ENCODE results near the gene TMA7B.
"Not testable (repeated sequence)": the region's sequence is repeated elsewhere in the genome, so short reads cannot be mapped to it uniquely, and the experiment has no call there.

The TMA7B gene

GRCh38 chr22:39983346-39983745, 23.1 kb downstream of the TMA7B start:
- no peak for DNase-seq (ENCODE audit: low spot score)

- DNase-seq (ENCODE audit: low spot score): no peak
These were observed 23.8 kb downstream of the TMA7B start for GRCh38 chr22:39984006-39984405.

- DNase-seq (ENCODE audit: low spot score): no peak
These were observed 24.5 kb downstream of the TMA7B start for GRCh38 chr22:39984746-39985145.

- no peak for DNase-seq (ENCODE audit: low spot score)
These were observed 25.3 kb downstream of the TMA7B start for GRCh38 chr22:39985383-39986035.

DNA sequence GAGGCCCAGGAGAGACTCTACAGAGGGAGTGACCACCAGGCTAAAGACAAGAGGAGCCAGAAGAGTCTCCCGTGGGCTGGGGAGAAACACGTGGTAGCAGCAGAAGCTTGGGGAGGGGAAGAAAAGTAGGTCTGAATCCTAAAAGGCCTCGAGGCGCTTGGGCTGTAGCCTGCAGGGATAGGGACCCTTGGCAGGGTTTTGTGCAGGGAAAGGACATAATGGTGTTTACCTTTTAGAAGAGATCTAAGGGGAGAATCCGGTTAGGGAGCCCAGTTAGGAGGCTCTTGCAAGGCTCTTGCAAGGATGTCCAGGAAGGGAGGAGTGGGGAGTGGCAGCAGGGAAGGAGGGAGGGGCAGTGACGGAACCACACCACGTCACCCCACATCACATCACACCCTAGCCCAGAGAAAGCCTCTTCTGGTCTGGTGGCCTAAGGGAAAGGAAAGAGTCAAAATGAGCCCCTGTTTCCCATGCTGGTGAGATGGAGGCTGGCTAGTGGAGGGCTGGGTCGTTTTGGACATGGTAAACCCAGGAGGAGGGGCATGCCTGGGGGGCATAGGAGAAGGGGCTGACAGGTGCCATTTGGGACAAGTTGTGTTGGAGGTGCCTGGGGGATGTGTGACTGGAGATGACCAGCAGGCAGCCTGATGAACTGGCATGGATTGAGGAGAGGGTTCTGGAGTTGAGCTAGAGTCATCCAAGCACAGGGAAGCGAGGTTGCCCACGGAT, 28.4 kb downstream of the TMA7B start:
- no peak for DNase-seq (ENCODE audit: low spot score)

DNA sequence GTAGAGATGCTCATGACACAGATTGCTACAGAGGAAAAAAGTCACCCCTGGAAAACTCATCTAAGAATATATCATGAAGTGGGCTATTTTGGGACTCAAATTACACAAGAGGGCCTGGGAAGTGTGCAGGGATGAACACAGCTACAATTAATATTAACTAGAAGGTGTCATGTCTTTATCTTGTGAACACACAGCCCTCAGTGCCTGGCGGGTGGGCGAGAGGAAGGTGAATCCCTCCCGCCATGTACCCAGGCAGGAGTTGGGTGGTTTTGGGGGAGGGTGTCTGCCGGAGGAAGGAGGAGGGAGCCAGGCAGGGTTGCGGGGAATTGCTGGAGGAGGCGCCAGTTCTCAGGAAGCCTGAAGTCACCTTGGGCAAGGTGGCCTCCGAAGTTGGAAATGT, 29.4 kb downstream of the TMA7B start:
- DNase-seq (ENCODE audit: low spot score): no peak

- DNase-seq (ENCODE audit: low spot score): no peak
These were observed 30.5 kb downstream of the TMA7B start for GRCh38 chr22:39990686-39991085.

DNA sequence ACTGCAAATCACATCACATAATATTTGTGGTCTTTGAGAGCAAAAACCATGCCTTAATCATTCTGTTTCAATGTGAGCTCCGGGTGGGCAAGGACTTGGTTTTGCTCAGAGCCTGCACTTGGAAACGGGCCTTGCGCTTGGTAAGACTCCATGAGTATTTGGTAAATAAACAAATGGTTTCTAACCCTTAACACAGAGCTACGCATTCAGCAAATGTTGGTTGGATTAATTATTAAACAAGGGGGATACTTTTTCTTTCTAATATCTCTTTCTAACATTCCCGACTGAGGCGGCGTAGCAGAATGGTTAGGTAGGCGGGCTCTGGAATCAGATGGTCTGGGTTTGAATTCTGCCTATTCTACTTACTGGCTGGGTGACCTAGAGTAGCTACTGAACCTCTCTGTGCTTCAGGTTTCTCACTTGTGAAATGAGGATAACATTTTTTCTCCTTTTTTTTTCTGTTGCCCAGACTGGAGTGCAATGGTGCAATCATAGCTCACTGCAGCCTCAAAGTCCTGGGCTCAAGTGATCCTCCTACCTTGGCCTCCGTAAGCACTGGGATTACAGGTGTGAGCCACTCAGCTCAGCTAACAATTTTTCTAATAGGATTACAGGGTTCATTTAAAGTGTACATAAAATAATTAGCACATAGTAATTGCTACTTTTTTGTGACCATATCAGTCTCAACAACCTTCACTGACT, 31.1 kb downstream of the TMA7B start:
- no peak for DNase-seq (ENCODE audit: low spot score)

DNA sequence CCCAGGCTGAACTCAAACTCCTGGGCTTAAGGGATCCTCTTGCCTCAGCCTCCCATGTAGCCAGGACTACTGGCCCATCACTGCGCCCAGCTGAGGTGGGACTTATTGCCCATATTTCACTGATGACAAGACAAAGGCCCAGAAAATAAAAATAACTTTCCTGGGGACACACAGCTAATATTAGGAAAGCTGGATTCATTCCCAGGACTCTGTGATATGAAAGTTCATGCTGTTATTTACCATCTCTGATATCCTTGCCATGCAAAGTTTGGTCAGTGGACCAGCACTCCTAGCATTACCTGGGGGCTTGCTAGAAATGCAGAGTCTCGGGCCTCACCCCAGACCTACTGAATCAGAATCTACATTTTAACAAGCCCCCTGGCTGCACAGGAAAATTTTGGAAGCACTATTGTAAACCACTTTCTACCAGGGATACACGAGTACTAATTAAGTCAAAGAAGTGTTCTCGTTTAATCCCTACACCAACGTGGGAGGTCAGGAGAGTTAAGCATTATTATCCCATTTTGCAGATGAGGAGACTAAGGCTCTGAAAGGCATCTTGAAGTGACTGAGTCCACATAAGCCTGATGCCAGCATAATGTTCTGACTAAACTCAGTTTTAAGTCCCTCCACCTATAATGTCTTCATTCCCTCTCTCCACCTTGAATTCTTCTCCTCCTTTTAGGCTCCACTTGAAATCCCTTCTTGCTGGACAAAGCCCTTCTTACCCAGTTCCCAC, 32.1 kb downstream of the TMA7B start:
- no peak for DNase-seq (ENCODE audit: low spot score)

GRCh38 chr22:39992894-39993293, 32.7 kb downstream of the TMA7B start:
- DNase-seq (ENCODE audit: low spot score): not testable (repeated sequence)

- DNase-seq (ENCODE audit: low spot score): no peak
These were observed 33.9 kb downstream of the TMA7B start for GRCh38 chr22:39994041-39994565.

- no peak for DNase-seq (ENCODE audit: low spot score)
These were observed 34.6 kb downstream of the TMA7B start, which contains the start of gene FAM83F for GRCh38 chr22:39994566-39995392. Gene FAM83F (plus strand): TSS chr22:39994954. CDS start chr22:39995043, 89 bp downstream.

- no peak for DNase-seq (ENCODE audit: low spot score)
These were observed 35.4 kb downstream of the TMA7B start for GRCh38 chr22:39995393-39996252.

GRCh38 chr22:39996732-39997131, 36.5 kb downstream of the TMA7B start:
- no peak for DNase-seq (ENCODE audit: low spot score)

DNA sequence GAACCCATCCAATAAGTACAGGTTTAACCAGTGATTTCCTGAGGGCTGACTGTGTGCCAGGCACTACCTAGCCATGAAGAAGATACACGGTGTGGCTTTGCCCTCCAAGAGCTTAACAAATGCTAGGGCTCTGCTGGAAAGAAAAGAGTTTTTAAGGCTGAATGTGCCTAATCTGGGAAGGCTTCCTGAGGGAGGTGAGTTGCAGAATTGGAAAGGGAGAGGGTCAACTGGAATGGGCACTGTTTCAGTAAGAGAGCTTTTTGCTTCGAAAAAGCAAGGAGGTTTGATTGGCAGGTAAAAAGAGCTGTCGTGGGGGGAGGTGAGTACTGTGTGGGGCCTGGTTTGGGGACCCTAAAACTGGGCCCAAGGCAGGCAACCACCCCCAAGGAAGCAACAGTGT, 37.2 kb downstream of the TMA7B start:
- no peak for DNase-seq (ENCODE audit: low spot score)

DNA sequence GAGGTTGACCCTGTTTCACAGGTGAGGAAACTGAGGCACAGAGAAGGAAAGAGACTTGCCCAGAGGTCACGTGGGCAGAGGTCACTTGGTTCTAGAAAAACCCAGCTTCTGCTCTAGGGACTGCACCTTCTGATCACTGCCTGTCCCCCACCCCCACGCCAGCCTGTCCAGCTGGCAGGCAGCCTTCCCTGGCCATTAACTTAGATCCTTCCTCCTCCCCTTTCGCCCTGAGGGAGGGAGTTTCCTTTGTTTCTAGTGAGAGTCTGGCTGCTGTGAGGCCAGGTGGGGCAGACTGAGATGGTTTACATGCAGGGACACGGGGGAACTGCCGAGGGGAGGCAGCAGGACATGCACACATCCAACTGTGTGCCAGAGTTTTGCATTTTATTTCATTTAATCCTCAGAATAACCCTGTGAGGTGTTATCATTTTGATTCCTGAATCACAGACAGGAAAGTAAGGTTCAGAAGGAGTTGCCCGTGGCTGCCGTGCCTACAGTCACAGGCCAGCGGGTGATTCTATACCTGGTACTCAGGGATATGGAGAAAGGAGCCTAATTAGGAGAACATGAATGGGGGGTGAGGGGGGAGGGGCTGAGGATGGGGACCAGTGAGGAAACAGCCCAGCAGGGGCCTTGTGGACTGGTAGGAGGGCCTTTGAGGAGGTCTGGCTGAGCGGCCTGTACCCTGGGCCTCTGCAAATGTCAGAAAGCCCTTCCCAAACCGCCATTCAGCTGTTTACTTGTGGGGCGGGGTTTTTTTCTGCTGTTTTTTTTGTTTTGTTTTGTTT, 37.9 kb downstream of the TMA7B start:
- DNase-seq (ENCODE audit: low spot score): no peak

- DNase-seq (ENCODE audit: low spot score): no peak
These were observed 39.1 kb downstream of the TMA7B start for GRCh38 chr22:39999144-39999757.

GRCh38 chr22:40000171-40000570, 40.0 kb downstream of the TMA7B start:
- no peak for DNase-seq (ENCODE audit: low spot score)

DNA sequence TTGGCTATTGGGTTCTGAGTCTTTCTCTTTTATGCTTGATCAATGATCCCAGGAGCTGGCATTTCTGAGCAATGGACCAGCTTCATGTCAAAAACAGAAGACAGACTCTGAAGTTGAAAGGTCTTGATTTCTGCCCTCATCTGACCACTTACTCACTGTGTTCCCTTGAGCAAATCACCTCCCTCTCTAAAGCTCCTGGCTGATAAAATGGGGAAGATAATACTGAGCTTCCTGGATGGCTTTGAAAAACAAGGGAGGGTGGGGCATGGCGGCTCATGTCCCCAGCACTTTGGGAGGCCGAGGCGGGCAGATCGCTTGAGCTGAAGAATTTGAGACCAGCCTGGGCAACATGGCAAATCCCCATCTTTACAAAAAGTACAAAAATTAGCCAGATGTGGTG, 40.9 kb downstream of the TMA7B start:
- DNase-seq (ENCODE audit: low spot score): no peak

Measured in GM03348 (cell line).